Stimulated activated CD4-positive, alpha-beta T cell treated with anti-CD3 and anti-CD28 coated beads, Interleukin-2, amount 100 ng/mL, for 4 hours (primary cell): ENCODE results near the gene APOF.
"Not testable (repeated sequence)": the region's sequence is repeated elsewhere in the genome, so short reads cannot be mapped to it uniquely, and the experiment has no call there.

Experiments used
- DNase-seq: peaks from one replicate; pipeline ENCODE4 v3.0.0-alpha.2; 2020; ENCODE audit warnings: low read depth

The APOF gene

DNA sequence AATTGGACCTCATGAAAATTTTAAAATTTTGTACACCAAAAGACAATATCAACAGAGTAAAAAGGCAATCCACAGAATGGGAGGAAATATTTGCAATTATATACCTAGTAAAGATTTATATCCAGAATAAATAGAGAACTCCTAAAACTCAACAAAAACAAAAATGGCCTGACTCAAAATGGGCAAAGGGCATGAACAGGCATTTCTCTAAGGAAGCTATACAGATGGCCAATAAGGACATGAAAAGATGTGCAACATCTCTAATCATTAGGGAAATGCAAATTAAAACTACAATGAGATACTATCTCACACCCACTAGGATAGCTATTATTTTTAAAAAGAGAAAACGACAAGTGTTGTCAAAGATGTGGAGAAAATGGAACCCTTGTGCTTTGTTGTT, 10.9 kb upstream of the APOF start:
- no peak for DNase-seq

- no peak for DNase-seq
These were observed 4.3 kb upstream of the APOF start for GRCh38 chr12:56366948-56367347.

DNA sequence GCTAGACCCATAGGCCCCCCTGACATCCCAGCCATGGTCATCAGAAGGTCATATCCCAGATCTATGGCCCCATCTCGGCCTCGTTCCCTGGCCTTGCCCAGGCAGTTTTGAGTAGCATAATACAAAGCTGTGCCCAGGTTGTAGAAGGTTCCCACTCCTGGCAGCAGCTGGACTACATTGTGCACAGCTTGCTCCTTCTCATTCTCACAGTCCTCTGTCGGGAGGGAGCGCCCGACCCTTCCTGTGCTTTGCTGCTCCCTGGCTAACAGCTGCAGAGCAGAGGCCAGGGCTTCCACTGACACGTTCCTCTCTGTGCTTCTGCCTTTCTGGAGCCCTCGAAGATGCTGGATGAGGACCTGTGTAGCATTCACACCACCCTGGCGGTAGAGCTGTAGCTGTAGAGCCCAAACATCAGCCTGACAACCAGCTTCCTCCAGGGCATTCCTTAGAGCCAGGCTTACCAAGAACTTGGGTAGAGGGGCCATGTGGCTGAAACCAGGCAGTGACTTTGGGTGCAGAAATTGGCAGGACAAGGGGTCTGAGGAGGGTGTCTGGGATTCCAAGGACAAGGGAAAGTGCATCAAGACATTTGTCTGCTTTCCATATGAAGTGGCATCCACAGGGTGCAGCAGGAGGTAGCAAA, 1.0 kb downstream of the APOF start:
- DNase-seq, result no peak

- DNase-seq, result peak; percentile 99
These were observed 2.5 kb downstream of the APOF start, which contains the start of gene STAT2 for GRCh38 chr12:56359851-56360767. Gene STAT2, minus strand, starts transcription at chr12:56360107. Its CDS starts 3,536 bp downstream, at chr12:56356571.

- no peak for DNase-seq
These were observed 3.7 kb downstream of the APOF start for GRCh38 chr12:56358836-56359532.

DNA sequence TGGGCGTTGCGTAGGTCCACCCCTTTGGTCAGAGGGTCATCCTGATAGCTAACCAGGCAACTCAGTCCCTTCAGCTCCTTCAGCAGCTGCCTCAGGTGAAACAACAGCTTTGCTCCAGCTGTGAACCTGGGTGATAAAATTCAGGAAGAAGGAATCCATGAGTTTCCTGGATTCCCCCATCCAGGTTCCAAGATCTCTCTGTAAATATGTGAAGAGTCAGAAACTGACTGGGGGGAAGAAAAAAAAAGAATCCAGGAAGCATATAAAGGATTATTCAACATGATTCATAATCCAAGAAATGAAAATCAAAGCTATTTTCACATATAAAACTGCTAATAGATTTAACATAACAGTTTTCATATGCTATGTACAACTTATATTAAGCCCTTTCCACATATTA, 11.3 kb downstream of the APOF start:
- DNase-seq, result no peak

- DNase-seq, result no peak
These were observed 12.0 kb downstream of the APOF start for GRCh38 chr12:56350662-56351061.

- DNase-seq, result no peak
These were observed 13.9 kb downstream of the APOF start for GRCh38 chr12:56348776-56349175.

- DNase-seq, result not testable (repeated sequence)
These were observed 15.4 kb downstream of the APOF start for GRCh38 chr12:56347255-56347654.

GRCh38 chr12:56346675-56347074, 16.0 kb downstream of the APOF start:
- no peak for DNase-seq

DNA sequence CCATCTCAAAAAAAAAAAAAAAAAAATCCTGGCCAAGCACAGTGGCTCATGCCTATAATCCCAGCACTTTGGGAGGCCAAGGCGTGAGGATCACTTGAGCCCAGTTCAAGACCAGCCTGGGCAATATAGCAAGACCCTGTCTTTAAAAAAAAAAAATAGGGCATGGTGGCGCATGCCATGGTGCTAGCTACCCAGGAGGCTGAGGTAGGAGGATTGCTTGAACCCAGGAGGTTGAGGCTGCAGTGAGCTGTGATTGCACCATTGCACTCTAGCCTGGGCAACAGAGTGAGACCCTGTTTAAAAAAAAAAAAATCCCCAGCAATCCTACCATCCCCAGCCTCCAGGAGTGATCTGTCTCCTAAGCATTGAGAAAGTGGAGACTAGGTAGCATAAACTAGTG, 20.4 kb downstream of the APOF start:
- DNase-seq, result not testable (repeated sequence)

- DNase-seq, result no peak
These were observed 21.0 kb downstream of the APOF start for GRCh38 chr12:56341616-56342015.

GRCh38 chr12:56339158-56339422, 23.6 kb downstream of the APOF start:
- no peak for DNase-seq

- DNase-seq, result peak; percentile 89
These were observed 24.1 kb downstream of the APOF start, which contains the start of gene IL23A for GRCh38 chr12:56338308-56339157. Gene IL23A, plus strand, starts transcription at chr12:56338884. Its CDS starts 161 bp downstream, at chr12:56339045.

DNA sequence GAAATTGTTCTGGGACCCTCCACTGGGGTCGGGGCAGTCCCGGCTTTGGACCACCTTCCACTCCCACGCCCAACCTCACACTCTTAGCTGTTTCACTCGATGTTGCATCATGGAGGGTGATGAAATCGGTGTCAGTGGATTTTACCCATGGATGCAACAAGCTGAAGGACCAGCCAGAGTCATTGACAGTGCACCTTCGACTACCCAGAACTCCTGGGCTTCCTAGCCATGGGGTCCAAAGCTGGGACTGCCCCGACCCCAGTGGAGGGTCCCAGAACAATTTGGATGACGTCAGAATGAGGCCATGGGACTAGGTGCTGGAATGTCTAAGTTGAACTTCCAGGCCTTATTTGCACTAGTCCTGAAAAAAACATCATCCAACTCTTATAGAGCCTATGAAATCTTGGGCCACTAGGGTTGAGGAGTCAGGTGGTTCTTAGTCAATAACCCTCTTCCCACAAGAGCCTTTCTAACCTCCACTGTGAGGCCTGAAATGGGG, 24.9 kb downstream of the APOF start:
- DNase-seq, result no peak

DNA sequence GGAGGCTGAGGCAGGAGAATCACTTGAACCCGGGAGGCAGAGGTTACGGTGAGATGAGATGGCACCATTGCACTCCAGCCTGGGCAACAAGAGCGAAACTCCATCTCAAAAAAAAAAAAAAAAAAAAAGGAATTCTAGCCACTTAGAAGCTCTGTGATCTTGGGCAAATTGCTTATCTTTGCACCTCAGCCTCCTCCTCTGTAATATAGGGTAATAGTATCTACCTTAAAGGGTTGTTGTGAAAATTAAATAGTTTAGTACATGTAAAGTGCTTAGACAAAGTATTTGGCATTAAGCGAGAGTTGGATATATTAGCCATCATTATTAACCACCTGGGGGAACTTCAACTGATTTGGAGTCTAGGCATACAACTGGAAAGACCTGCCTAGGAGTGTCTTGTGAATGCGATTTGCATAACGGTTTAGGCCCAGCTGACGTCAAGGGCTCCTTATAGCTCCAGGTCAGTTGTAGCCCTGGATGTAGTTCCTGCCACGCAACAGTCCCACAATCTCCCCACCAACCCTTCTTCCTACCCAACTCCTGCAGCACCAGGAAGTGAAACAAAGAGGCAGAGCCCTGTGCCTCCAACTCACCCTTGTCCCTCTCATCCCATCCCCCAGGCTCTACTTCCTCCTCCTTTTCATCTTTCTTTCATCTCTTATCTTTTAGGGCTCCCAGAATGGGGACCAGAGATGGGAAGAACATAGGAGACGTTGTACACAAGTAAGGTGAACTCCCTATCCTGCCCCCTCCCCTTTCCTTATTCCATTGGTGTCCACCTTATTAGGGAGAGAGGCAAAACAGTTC, 26.1 kb downstream of the APOF start:
- DNase-seq, result no peak

DNA sequence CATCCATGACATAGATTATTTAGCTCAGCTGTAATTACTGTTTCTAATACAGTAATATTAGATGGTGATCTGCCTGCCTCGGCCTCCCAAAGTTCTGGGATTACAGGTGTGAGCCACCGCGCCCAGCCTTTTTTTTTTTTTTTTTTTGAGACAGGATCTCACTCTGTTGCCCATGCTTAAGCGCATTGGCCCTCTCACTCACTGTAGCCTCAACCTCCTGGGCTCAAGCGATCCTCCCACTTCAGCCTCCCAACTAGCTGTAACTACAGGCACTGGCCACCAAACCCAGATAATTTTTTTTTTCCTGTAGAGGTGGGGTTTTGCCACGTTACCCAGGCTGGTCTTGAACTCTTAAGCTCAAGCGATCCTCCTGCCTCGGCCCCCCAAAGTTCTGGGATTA, 27.1 kb downstream of the APOF start:
- DNase-seq, result not testable (repeated sequence)

DNA sequence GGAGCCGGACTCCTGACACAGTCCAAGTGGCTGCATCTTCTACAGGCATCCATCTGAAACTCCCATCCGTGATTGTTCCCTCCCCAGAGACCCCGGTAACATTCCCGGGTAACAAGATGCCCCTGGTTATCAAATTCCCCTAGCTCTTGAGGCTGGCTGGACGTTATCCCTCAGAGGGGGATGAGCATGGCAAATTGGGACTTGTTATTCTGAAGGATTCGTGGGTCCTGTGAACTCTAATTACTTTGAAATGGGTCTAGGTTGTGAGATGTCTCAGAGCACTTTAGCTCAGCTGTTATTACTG, 28.2 kb downstream of the APOF start:
- DNase-seq, result no peak

- peak; percentile 90 for DNase-seq
These were observed 28.8 kb downstream of the APOF start, which contains the start of gene PAN2 for GRCh38 chr12:56333679-56334489. Gene PAN2, minus strand, starts transcription at chr12:56334000. Its CDS starts 906 bp downstream, at chr12:56333094.

GRCh38 chr12:56333197-56333678, 29.4 kb downstream of the APOF start:
- no peak for DNase-seq
